NCI-H2196 treated with DMSO at 0.1 percent for 48 hours (cell line): ENCODE measurements around the gene CASS4.
A peak's percentile ranks its signal among the peaks of the same experiment; 100 is the strongest.
"Not testable (repeated sequence)": the region's sequence is repeated elsewhere in the genome, so short reads cannot be mapped to it uniquely, and the experiment has no call there.

Experiments
- DNase-seq: peaks from one replicate; lab custom pipeline; 2025; ENCODE audit not compliant: unreplicated experiment; lab: John Stamatoyannopoulos, UW

Gene CASS4

GRCh38 chr20:56391596-56392131, 20.4 kb upstream of the CASS4 start:
- DNase-seq: no peak

- peak; percentile 100 for DNase-seq
Measured at GRCh38 chr20:56392132-56392880, 19.8 kb upstream of the CASS4 start, which contains the start of the genes AURKA and CSTF1. Gene AURKA (minus strand): TSS chr20:56392215. CDS start chr20:56388197, 4,018 bp downstream. Gene CSTF1 (plus strand): TSS chr20:56392645. CDS start chr20:56395553, 2,908 bp downstream.

- DNase-seq: no peak
Measured at GRCh38 chr20:56392881-56393482, 19.1 kb upstream of the CASS4 start.

- DNase-seq: no peak
Measured at GRCh38 chr20:56393653-56394052, 18.4 kb upstream of the CASS4 start.

- DNase-seq: no peak
Measured at GRCh38 chr20:56395166-56395565, 16.9 kb upstream of the CASS4 start.

GRCh38 chr20:56400001-56400640, 11.9 kb upstream of the CASS4 start:
- peak; percentile 13 for DNase-seq

- DNase-seq: no peak
Measured at GRCh38 chr20:56403465-56403864, 8.6 kb upstream of the CASS4 start.

- not testable (repeated sequence) for DNase-seq
Measured at GRCh38 chr20:56405356-56405755, 6.7 kb upstream of the CASS4 start.

GRCh38 chr20:56406910-56407309, 5.2 kb upstream of the CASS4 start:
- no peak for DNase-seq

GRCh38 chr20:56409521-56409920, 2.5 kb upstream of the CASS4 start:
- DNase-seq: no peak

GRCh38 chr20:56409956-56410355, 2.1 kb upstream of the CASS4 start:
- DNase-seq: no peak

- not testable (repeated sequence) for DNase-seq
Measured at GRCh38 chr20:56411287-56411686, 773 bp upstream of the CASS4 start.

GRCh38 chr20:56412473-56412790, 372 bp downstream of the CASS4 start:
- no peak for DNase-seq

GRCh38 chr20:56412949-56413348, 889 bp downstream of the CASS4 start:
- no peak for DNase-seq

GRCh38 chr20:56414842-56415765, 3.0 kb downstream of the CASS4 start:
- DNase-seq: no peak

GRCh38 chr20:56417402-56417801, 5.3 kb downstream of the CASS4 start:
- DNase-seq: no peak

- DNase-seq: no peak
Measured at GRCh38 chr20:56417911-56418310, 5.9 kb downstream of the CASS4 start.

- no peak for DNase-seq
Measured at GRCh38 chr20:56418385-56418861, 6.4 kb downstream of the CASS4 start.

GRCh38 chr20:56420028-56420427, 8.0 kb downstream of the CASS4 start:
- no peak for DNase-seq

GRCh38 chr20:56420940-56421688, 9.1 kb downstream of the CASS4 start:
- DNase-seq: no peak
